Activated CD4-positive, alpha-beta T cell treated with anti-CD3 and anti-CD28 coated beads, Interleukin-2, Interleukin-6, amounts not matched to agents 100 ng/mL and 50 ng/mL, durations not matched to agents 16 hours and 8 hours (primary cell): ENCODE data around the gene FAHD2A.
A peak's percentile ranks its signal among the peaks of the same experiment; 100 is the strongest.
"Not testable (repeated sequence)": the region's sequence is repeated elsewhere in the genome, so short reads cannot be mapped to it uniquely, and the experiment has no call there.

ENCODE experiments used
- DNase-seq: peaks from one replicate; pipeline ENCODE4 v3.0.0-alpha.2; 2020

FAHD2A gene

GRCh38 chr2:95402370-95403203 lies at the start of gene FAHD2A:
Gene FAHD2A (plus strand): TSS chr2:95402708. CDS start chr2:95405559, 2,851 bp downstream.
- peak; percentile 97 for DNase-seq

GRCh38 chr2:95353055-95353575 lies 49.4 kb upstream of the FAHD2A start:
- no peak for DNase-seq

- DNase-seq: no peak
Measured at GRCh38 chr2:95353613-95354468, 48.7 kb upstream of the FAHD2A start.

GRCh38 chr2:95354469-95354901 lies 48.0 kb upstream of the FAHD2A start:
- DNase-seq: no peak

- no peak for DNase-seq
Measured at GRCh38 chr2:95354925-95355324, 47.6 kb upstream of the FAHD2A start.

- DNase-seq: not testable (repeated sequence)
Measured at GRCh38 chr2:95355486-95355885, 47.0 kb upstream of the FAHD2A start.

- DNase-seq: no peak
Measured at GRCh38 chr2:95356821-95357700, 45.4 kb upstream of the FAHD2A start.

GRCh38 chr2:95357717-95358280 lies 44.7 kb upstream of the FAHD2A start:
- no peak for DNase-seq

- DNase-seq: no peak
Measured at GRCh38 chr2:95359031-95359430, 43.5 kb upstream of the FAHD2A start.

GRCh38 chr2:95359501-95359930 lies 43.0 kb upstream of the FAHD2A start:
- DNase-seq: no peak

GRCh38 chr2:95361216-95361980 lies 41.1 kb upstream of the FAHD2A start:
- DNase-seq: no peak

- no peak for DNase-seq
Measured at GRCh38 chr2:95362486-95362885, 40.0 kb upstream of the FAHD2A start.

- no peak for DNase-seq
Measured at GRCh38 chr2:95366514-95366913, 36.0 kb upstream of the FAHD2A start.

- DNase-seq: no peak
Measured at GRCh38 chr2:95372216-95372829, 30.2 kb upstream of the FAHD2A start.

GRCh38 chr2:95372845-95373244 lies 29.7 kb upstream of the FAHD2A start:
- no peak for DNase-seq

GRCh38 chr2:95374029-95374428 lies 28.5 kb upstream of the FAHD2A start:
- no peak for DNase-seq

GRCh38 chr2:95374451-95374920 lies 28.0 kb upstream of the FAHD2A start:
- DNase-seq: no peak

- no peak for DNase-seq
Measured at GRCh38 chr2:95374921-95375471, 27.5 kb upstream of the FAHD2A start.

- no peak for DNase-seq
Measured at GRCh38 chr2:95375532-95376150, 26.9 kb upstream of the FAHD2A start.
